ENCODE measurements around the gene AURKB. TPM values are rescaled to one million over a fixed set of nuclear protein-coding genes. Genes with fewer than 3 reads are reported as not detected.

The AURKB gene
- total RNA-seq, 6 experiments from 2014 or later: 0.26 to 3.9 (median 1.5) TPM

DNA sequence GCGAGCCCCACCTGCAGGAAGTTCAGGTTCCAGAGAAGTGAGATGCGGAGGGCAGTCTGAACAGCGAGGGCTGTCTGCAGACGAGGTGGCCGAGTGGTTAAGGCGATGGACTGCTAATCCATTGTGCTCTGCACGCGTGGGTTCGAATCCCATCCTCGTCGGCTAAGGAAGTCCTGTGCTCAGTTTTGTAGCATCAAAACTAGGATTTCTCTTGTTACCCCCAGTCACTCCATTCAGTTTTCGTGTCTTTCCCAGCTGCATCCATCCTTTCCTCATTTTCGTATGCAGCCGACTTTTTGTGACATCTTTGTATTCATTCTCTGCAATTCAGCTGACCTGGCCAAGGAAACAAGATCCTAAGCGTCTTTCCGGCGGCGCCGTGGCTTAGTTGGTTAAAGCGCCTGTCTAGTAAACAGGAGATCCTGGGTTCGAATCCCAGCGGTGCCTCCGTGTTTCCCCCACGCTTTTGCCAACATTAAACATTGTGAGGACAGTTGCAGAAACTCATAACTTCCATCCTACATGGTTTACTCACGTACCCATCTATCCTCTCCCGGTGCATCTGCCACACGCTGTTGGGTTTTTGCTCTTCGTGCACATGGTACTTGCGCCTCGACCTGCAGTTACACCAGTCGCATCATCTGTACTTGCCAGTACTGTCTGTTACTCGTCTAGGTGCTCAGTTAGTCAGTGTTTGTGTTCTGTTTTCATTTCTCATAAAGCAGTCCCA, 23.4 kb downstream of the AURKB start:
- intact Hi-C loops (cut with DNase I): no loop called here
- under 1% methylated on average over 28 of the region's 32 CpGs for WGBS (ENCODE audit: insufficient coverage, low coverage, low lambda C conversion rate, missing lambda C conversion rate)
- Histone ChIP-seq H3K27ac (peak overlapping the region; percentile 54 to 92 (median 77)), H3K4me1 (peaks cover 0 to 20% (median 3%) of the 10 kb centered on the region in 4 donors), H3K36me3 (no peaks in the 10 kb centered on the region), H3K4me3 (peak overlapping the region; percentile 64 to 72 (median 71)), H3K27me3 (no peaks in the 10 kb centered on the region), H3K9me3 (no peaks in the 10 kb centered on the region)
- DNase-seq: peak; percentile 90 to 92 (median 90)
- peak; percentile 55 to 74 (median 69) for ATAC-seq
- peak in 3 of 4 donors; percentile 18 to 54 (median 46) for TF ChIP-seq CTCF (IDR thresholded peaks at IDR 0.05)
- TF ChIP-seq POLR2A (IDR thresholded peaks at IDR 0.05): no peak

GRCh38 chr17:8186446-8186786, 24.0 kb downstream of the AURKB start:
- Histone ChIP-seq H3K36me3 (no peaks in the 10 kb centered on the region), H3K4me3 (peak overlapping the region; percentile 64 to 72 (median 71)), H3K27ac (peak overlapping the region; percentile 54 to 92 (median 77)), H3K9me3 (no peaks in the 10 kb centered on the region), H3K27me3 (no peaks in the 10 kb centered on the region), H3K4me1 (peaks cover 0 to 20% (median 3%) of the 10 kb centered on the region in 4 donors)
- 0% methylated on average over 9 of the region's 23 CpGs for WGBS (ENCODE audit: insufficient coverage, low coverage, low lambda C conversion rate, missing lambda C conversion rate)
- no peak for ATAC-seq
- DNase-seq: no peak
- intact Hi-C loops (cut with DNase I): no loop called here
- TF ChIP-seq POLR2A (IDR thresholded peaks at IDR 0.05) (no peak), CTCF (IDR thresholded peaks at IDR 0.05) (peak in 1 of 4 donors; percentile 37)

GRCh38 chr17:8185582-8186445, 24.6 kb downstream of the AURKB start:
- no peaks in the 10 kb centered on the region for H3K36me3 ChIP-seq
- no peaks in the 10 kb centered on the region for H3K27me3 ChIP-seq
- H3K4me1 ChIP-seq: peaks cover 0 to 19% (median 3%) of the 10 kb centered on the region in 4 donors
- peak overlapping the region; percentile 64 to 72 (median 71) for H3K4me3 ChIP-seq
- DNase-seq: peak; percentile 87 to 88 (median 87)
- peak; percentile 37 for TF ChIP-seq POLR2A (IDR thresholded peaks at IDR 0.05)
- no peak for TF ChIP-seq CTCF (IDR thresholded peaks at IDR 0.05)
- intact Hi-C loops (cut with DNase I): no loop called here
- peak overlapping the region; percentile 54 to 92 (median 77) for H3K27ac ChIP-seq
- peak; percentile 23 to 52 (median 38) for ATAC-seq
- 1% methylated on average over 30 of the region's 44 CpGs for WGBS (ENCODE audit: insufficient coverage, low coverage, low lambda C conversion rate, missing lambda C conversion rate)
- no peaks in the 10 kb centered on the region for H3K9me3 ChIP-seq

- no peaks in the 10 kb centered on the region for H3K27me3 ChIP-seq
- TF ChIP-seq CTCF (IDR thresholded peaks at IDR 0.05) (no peak), POLR2A (IDR thresholded peaks at IDR 0.05) (no peak)
- H3K4me1 ChIP-seq: peaks cover 0 to 24% (median 4%) of the 10 kb centered on the region in 4 donors
- DNase-seq (peak in 1 of 3 donors; percentile 14), ATAC-seq (no peak)
- peak overlapping the region in 1 of 3 donors; percentile 62 for H3K27ac ChIP-seq
- no peaks in the 10 kb centered on the region for H3K9me3 ChIP-seq
- WGBS (ENCODE audit: insufficient coverage, low coverage, low lambda C conversion rate, missing lambda C conversion rate): 63% methylated on average over 15 of the region's 19 CpGs
- no peaks in the 10 kb centered on the region for H3K36me3 ChIP-seq
- H3K4me3 ChIP-seq: peak overlapping the region in 2 of 3 donors; percentile 61 to 71
- intact Hi-C loops (cut with DNase I): no loop called here
Observed at GRCh38 chr17:8176998-8177731, 33.2 kb downstream of the AURKB start.

Measured in right lobe of liver (tissue), 6 donors.